Smooth muscle cell of the brain vasculature (primary cell): ENCODE results near the gene A1BG.

Experiments used
- DNase-seq: peaks from one replicate; pipeline ENCODE4 v3.0.0-alpha.2; 2012; ENCODE audit warnings: low read depth, low spot score

A1BG gene

GRCh38 chr19:58352760-58353671 lies at the start of gene A1BG:
A1BG (minus strand) TSS chr19:58353492; CDS start chr19:58353437, 55 bp downstream.
- DNase-seq, result no peak

- DNase-seq, result no peak
Measured at GRCh38 chr19:58401840-58402421, 48.6 kb upstream of the A1BG start.

- peak; percentile 99 for DNase-seq
Measured at GRCh38 chr19:58400916-58401839, 47.9 kb upstream of the A1BG start.

GRCh38 chr19:58400316-58400915 lies 47.1 kb upstream of the A1BG start:
- no peak for DNase-seq

GRCh38 chr19:58399903-58400302 lies 46.6 kb upstream of the A1BG start:
- DNase-seq, result no peak

GRCh38 chr19:58398545-58398944 lies 45.3 kb upstream of the A1BG start:
- DNase-seq, result no peak

- DNase-seq, result no peak
Measured at GRCh38 chr19:58398087-58398486, 44.8 kb upstream of the A1BG start.

- DNase-seq, result no peak
Measured at GRCh38 chr19:58397533-58398037, 44.3 kb upstream of the A1BG start.

GRCh38 chr19:58396691-58397532 lies 43.6 kb upstream of the A1BG start:
- DNase-seq, result no peak

- DNase-seq, result no peak
Measured at GRCh38 chr19:58395979-58396627, 42.8 kb upstream of the A1BG start.

- DNase-seq, result no peak
Measured at GRCh38 chr19:58395220-58395978, 42.1 kb upstream of the A1BG start, which contains the start of gene RNF225. RNF225 (plus strand) TSS chr19:58395656; CDS start chr19:58396090, 434 bp downstream.

- no peak for DNase-seq
Measured at GRCh38 chr19:58394821-58395219, 41.5 kb upstream of the A1BG start.

GRCh38 chr19:58393725-58394033 lies 40.4 kb upstream of the A1BG start:
- no peak for DNase-seq

- no peak for DNase-seq
Measured at GRCh38 chr19:58392945-58393724, 39.8 kb upstream of the A1BG start.

GRCh38 chr19:58388175-58388526 lies 34.9 kb upstream of the A1BG start:
- no peak for DNase-seq

- DNase-seq, result no peak
Measured at GRCh38 chr19:58387338-58388174, 34.3 kb upstream of the A1BG start.

- peak; percentile 92 for DNase-seq
Measured at GRCh38 chr19:58386576-58387337, 33.5 kb upstream of the A1BG start, which contains the start of gene RPS5. RPS5 (plus strand) TSS chr19:58387269; CDS start chr19:58388138, 869 bp downstream.
